Activated CD4-positive, alpha-beta T cell treated with anti-CD3 and anti-CD28 coated beads for 1 hour (primary cell): ENCODE data around the gene PDE4DIP.
"Not testable (repeated sequence)": the region's sequence is repeated elsewhere in the genome, so short reads cannot be mapped to it uniquely, and the experiment has no call there.

ENCODE experiments used
- DNase-seq: peaks from one replicate; pipeline ENCODE4 v3.0.0-alpha.2; 2020

The PDE4DIP gene

DNA sequence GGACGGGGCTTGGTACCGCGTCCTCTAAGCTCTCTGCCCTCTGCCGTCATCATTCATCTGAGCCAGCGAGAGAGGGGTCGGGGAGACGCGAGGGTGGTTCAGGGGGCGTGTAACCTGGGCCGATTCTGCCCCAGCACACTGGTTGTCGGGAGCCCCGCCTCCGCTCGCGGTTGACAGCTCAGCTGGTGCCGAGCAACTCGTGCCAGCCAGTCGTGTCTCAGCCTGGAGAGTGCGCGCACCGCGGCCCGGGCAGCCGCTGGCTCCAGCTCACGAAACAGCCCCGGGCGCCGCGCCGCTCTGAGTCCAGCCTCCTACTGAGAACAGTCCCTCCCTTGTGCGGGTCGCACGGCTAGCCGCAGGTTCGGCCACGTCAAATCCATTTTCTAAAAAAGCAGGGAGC, at the start of gene PDE4DIP:
PDE4DIP (plus strand) TSS at position 209 of the 400 bp plus-strand sequence. CDS start 347 bp downstream, outside the sequence.
- peak; percentile 7 for DNase-seq

DNA sequence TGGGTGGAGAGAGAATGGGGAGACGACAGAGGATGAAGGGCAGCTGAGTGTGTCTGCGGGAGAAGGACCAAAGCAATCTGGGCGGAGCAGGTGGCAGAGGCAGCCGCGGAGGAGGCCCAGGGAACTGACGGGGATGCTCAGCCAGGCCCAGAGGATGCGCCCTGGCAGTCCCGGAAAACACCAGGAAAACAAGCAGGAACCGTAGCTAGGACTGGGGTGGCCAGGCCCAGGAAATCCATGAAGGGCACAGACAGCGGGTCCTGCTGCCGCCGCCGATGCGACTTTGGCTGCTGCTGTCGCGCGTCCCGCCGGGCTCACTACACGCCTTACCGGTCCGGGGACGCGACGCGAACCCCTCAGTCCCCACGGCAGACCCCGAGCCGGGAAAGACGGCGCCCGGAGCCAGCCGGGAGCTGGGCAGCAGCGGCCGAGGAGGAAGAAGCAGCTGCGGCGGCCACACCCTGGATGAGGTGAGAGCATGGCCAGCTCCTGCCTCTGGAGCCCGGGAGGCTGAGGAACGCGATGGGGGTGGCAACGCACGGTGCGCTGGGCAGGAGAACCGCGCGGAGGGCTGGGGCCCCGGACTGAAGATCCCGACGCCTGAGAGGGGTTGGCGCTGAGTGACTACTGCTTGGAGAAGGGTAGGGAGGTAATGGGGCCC, 35.8 kb upstream of the PDE4DIP start:
- DNase-seq, result not testable (repeated sequence)

DNA sequence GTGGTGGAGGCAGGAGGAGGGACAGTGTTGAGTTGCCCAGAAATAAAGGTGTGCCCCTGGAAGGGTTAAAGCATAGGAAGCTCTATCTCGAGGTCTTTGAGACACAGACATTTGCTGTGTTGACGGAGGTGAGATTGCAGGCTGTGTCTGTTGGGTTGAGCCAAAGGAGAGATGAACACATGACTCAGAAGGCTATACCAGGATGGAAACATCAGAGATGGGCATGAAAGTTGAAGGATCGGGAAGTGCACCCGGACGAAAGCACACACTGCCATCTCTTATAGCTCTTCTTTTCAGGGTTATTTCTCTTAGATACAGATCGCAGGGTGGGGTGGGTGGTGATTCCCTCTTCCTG, 35.3 kb upstream of the PDE4DIP start:
- DNase-seq, result not testable (repeated sequence)

DNA sequence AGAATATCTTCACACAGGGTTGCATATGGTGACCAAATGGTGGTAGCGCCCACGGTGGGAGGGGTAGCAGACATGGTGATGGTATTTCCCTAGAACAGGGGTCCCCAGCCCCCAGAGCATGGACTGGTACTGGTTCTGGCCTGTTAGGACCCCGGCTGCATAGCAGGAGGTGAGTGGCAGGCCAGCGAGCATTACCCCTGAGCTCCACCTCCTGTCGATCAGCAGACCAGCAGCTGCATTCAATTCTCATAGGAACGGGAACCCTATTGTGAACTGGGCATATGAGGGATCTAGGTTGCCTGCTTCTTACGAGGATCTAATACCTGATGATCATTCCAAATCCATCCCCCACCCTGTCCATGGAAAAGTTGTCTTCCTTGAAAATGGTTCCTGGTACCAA, 22.0 kb upstream of the PDE4DIP start:
- DNase-seq, result not testable (repeated sequence)

DNA sequence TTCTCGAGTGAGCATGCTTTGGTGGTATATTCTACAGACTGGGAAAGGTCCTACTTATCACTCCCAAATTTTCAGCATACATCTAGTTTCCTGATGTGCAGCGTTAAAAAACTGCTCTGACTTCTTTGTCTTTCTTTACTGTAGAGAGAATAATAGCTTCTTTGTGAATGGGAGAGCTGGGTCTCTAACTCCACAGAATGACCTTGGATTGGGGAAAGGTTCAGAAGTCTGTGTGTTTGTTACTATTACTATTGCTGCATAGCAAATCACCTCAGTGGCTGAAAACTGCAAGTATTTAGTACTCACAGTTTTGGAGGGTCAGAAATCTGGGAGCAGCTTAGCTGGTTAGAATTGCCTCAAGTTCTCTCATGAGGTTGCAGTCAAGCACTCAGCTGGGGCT, 20.4 kb upstream of the PDE4DIP start:
- DNase-seq, result not testable (repeated sequence)

DNA sequence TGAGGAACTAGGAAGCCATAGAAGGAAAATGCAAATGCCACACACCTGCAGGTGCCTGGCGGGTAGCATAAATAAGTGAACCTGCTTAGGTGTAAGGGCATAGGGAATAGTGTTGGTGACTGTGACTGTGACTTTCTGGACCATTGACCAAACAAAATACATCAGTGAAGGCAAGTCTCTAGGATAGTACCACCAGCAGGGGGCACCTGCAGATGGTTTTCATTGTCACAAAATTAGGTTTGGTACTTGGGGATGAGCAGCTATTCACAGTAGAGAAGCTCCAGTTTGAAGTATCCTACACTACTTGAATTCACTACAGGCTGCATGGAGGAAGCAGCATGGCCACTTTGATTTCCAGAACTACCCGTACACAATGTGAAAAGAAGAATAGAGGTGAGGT, 19.2 kb upstream of the PDE4DIP start:
- DNase-seq, result not testable (repeated sequence)

DNA sequence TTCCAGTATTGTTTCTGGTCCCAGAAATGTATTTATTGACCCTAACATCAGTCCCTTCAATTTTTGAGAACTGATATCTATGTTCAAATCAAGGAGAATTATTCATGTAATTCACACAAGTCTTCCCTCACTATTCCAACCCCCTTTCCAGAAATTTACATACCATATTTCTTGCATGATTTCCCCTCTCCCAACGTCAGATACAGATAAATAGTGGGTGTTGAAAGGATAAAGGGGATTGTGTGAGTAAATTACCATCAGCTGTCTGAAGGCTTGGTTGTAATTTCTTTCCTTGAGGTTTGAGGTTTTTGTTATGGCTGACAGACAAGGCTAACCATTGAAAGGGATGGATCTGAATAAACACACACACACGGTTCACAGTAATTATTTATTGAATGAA, 15.7 kb upstream of the PDE4DIP start:
- not testable (repeated sequence) for DNase-seq

DNA sequence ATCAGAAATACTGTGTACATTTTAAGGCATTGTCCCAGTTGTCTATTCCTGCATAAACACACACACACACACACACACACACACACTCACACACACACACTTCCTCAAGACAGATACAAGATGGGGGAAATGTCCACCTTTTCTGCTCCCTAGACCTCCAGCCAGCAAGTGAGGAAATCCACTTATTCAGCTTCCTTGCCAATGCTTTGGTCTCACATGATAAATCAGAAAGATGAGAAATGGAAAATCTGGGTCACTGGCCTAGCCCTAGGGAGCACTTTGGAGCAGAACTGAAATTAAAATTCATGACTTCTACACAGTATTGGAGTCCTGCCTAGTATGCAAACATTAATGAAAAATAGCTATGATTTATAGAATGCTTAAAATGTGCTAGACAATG, 15.3 kb upstream of the PDE4DIP start:
- not testable (repeated sequence) for DNase-seq

DNA sequence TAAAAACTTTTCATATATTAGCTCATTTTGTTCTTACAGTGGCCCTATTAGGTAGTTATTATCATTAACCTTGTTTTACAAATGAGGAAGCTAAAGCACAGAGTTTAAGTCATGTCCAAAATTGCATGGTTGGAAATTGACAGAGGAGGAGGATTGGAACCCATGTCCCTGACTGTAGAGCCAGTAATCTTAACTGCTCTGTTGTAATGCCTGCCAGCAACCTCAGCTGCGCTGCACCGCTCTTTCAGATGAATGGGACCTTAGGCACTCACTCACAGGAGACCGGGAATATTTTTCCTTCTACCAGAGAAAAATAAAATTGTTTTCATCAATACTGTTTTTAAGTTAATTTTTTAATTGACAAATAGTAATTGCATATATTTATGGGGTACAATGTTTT, 14.9 kb upstream of the PDE4DIP start:
- DNase-seq, result not testable (repeated sequence)

DNA sequence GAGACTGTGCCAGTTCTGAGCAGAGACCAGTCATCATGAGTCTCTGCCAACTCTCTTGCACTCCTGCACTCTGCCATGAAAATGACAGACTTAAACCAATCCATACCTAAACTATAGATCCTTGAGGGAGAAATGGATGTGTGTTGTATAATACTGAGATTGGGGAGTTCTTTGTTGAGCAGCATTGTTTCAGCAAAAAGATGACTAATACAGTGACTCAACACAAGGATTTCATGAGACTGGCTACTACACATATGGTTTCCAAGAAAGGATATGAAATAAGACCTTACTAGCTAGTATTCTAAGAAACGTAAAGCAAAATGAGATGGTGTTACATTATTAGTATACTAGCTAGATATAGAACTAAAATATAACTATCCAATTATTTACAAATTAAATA, 3.0 kb upstream of the PDE4DIP start:
- DNase-seq, result not testable (repeated sequence)

DNA sequence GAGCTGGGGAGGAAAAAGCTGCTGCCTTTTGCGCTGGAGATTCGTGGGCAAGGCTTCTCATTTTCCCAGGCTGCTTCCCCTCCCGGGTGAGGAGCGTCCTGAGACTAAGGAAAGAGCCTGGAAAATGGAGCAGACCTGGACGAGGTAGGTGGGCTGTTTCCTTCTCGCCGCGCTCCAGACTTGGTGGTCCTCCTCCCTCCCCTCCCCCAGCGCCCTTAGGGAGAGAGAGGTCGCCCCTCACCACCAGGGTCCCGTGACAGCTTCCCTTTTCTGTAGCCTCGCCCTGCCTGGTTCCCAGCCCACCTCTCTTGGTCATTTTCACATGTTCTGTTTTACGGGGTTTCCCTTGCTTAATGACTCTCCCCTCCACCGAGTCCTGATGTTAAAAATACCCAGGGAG, 423 bp downstream of the PDE4DIP start:
- not testable (repeated sequence) for DNase-seq

DNA sequence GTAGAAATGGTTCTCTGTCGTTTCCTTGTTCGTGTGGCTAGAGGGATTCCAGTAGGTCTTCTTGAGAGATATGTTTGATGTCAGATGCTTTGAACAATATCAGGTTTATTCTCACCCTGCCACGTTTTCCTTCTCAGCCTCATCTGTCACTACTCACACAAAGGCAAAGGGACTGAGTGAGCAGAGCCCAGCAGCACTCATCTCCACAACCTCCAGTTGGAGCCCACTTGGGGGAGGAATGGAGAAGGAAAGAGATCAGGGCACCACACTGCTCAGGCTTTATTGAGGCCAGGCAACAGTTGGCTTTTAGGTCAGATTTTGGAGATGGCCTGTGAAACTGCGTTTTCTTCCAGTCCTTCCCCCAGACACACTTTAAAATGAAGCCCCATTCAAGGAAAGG, 840 bp downstream of the PDE4DIP start:
- DNase-seq, result not testable (repeated sequence)

DNA sequence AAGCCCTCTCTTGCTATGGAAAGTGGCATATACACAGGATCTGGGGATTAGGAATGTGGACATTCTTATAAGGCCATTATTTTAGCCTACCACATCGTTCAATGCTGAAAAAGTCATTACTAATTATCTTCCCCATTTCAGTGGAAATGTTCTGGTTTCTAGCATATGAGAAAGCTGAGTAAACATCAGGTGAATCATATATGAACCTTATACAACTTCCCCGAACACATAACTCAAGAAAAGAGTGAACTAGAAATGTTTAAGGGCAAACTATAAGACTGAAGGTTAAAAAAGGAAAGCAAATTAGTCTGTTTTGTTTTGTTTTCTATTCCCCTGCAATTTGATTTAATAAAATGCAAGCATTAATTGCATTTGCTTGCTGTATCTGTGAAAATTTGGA, 6.1 kb downstream of the PDE4DIP start:
- not testable (repeated sequence) for DNase-seq

DNA sequence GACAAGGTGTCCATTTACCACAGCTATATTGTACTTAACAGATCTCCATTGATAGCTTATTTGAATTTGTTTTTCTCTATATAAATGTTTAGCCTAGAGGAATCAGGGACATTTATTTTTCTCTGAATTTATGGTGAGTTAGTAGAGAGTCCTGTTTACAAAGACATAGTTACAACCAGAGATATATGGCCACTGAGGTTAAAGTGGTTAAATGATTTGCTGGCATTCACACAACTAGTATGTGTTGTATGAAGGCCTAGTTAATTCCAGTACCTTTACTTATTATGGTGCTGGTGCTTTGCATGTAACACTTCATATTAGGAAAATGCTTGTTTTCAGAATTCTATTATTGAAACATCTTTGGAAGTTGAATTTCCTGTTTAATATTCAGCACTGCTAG, 6.6 kb downstream of the PDE4DIP start:
- DNase-seq, result not testable (repeated sequence)

DNA sequence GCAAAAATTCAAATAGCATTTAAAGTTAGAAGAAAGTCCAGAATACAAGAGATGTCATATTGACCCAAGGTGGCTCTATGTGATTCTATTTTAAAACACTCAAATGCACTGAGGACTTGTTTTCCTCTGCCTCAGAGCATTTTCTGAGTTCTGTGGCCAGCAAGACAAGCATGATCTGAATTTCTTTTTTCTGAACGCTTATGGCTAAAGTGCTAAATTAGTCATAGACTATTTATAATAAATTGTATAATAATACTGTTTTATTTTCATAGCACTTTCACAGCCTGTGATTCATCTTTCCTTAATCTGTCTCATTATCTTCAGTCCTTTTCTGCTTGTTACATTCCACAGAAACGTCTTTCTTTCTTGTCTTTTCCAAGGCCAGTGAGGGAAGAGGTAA, 7.5 kb downstream of the PDE4DIP start:
- DNase-seq, result not testable (repeated sequence)

DNA sequence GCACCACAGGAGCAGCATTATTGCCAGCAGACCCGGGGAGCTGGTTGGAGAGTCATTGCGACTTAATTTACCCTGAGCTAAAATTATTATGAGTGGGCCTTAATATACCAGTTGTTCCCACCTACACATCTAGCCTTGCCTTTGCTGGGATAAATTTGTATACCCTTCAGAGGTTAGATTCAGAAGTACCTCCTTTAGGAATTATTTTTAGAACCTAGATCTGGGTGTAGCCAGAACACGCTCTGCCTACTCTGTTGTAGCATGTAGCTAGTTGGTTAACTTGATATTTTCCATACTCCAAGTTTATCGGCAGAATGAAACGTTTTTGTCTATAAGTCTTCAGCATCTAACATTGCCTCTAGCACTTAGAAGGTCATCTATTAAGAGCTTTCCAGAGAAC, 9.1 kb downstream of the PDE4DIP start:
- not testable (repeated sequence) for DNase-seq

DNA sequence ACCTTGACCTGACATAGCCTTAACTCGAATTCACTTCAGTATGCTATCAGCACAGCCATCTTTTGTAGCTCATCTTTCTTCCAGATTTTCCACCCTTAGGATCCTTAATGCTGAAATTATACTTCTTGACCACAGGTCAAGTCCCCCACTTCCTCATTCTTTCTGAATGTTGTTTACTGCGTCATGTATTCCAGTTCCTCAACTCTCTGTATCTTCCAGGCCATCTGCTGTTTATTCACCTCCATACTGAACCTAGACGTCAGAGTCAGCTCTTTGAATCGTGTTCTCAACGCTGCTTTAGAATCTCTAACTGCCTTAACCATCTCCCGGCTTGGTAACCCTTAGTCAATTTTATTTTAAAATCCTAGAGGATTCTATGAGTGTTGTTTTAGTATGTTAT, 9.8 kb downstream of the PDE4DIP start:
- not testable (repeated sequence) for DNase-seq

DNA sequence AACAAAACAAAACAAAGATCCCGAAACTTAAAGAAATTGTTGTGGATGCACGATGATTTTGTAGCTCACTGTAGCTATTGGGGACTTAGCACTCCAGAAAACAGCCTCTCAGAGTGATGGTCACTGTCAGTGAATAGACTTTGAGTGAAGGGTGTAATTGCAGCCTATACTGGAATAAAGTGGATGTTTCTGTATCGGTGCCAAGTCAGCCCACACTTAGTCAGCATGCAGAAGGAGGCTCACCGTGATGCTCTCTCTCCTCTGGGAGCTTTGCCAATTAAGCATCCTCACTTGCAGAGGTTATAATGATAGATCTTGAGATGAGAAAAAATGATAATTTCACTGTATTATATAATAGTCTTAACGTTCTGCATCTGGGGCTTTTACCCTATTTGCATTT, 11.1 kb downstream of the PDE4DIP start:
- DNase-seq, result not testable (repeated sequence)

DNA sequence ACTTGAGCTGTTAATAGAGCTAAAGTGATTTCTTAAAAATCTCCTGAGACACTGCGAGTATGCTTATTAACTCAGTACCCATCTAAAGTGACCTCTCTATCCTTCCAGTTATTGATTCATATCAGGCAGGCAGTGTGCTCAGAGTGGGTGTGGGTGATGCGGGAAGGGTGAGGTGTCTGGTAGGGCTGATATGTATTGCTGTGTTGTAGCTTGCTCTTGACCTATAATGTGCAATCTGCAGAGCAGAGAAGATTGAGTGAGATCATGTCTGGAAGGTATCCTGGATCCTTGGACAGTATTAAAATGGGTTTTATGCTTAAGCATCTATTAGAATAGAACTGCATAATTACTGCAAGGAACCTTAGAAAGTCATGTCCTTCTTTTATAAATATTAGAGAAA, 15.8 kb downstream of the PDE4DIP start:
- not testable (repeated sequence) for DNase-seq

DNA sequence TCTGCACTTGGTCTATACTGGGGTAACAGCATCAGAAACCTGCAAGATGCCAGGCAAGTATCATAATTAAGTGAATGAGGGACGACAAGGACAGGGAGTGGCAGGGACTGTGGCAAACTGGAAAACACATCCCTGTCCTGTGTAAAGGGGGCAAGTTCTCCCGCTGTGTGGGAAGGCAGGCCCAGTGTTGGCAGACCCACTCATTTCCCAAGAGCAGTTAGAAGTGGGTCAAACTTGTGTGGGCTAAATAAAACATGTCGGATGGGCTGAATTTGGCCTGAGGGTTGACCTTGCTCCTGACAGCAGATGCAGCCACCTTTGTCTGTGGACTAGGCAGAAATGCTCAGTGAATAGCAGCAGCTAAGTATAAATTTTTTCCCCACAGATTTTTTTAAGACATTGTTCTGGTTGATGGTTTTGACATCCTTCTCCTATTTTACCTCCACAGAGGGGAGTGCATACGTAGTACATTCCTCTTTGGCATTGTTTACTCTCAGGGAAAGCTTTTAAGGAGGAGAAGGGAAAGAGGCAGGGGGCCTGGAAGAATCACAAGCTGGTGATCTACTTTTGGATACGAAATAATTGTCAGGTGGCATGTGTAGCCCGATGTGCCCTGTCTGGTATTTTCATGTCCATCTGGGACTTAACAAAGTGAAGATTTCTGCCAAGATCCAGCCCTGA, 16.5 kb downstream of the PDE4DIP start:
- DNase-seq, result not testable (repeated sequence)

DNA sequence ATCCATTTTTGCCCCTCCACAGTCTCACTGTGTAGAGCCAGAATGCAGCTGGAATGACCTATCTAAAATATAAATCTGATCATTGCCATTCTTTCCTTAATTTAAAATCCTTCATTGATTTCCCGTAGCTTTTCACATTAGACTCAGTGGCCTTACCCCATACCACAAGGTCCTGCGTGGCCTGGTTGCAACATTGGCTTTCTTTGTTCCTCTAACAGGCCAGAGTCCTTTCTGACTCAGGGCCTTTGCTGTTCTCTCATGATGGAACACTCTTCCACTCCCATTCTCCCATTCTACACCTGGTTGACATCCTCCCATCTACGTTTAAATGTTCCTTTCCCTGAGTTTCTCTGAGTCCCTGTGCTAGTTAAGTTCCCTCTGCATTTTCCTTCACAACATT, 18.4 kb downstream of the PDE4DIP start:
- not testable (repeated sequence) for DNase-seq

DNA sequence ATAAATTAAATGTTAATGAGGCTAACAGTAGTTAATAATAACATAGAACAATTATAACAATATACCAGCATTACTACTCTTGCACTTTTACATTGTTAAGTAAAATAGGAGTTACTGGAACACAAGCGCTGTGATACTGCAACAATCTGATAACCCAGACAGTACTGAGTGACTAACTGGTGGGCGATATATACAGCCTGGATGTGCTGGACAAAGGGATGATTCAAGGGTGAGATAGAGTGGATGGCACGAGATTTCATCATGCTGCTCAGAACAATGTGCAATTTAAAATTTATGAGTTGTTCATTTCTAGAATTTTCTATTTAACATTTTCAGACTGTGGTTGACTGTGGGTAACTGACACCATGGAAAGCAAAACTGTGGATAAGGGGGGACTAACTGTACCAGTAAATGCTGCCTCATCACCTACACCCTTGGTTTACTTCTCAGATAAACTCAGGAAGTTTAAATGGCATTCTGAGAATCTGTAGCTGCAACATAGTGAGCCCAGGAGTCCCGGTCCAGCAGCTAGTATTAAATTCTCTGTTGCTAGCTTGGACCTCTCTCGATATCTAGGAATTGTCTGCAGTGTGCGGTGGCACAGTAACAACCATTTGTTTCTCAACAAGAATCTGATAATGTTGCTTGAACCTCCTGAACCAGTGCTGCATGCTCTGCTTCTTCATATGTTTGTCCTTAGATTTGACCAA, 24.9 kb downstream of the PDE4DIP start:
- DNase-seq, result not testable (repeated sequence)

DNA sequence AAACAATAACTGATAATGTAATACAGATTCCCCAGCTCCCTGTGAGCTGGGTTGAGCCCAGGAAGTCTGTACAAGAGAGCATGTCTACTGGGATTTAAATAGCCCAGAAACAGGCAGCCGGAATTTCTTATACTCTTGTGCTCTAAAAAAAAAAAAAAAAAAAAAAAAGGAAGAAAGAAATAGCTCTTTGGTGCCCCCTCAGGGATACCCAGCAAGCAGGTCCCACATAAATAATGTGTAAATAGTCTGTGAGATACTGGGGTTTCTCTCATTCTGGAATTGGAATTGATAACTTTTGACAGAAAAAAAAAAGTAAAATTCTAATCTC, 25.4 kb downstream of the PDE4DIP start:
- DNase-seq, result not testable (repeated sequence)
